Uterus (tissue), 4 donors: ENCODE measurements around the gene FAM227B. TPM values are rescaled to one million over a fixed set of nuclear protein-coding genes. Genes with fewer than 3 reads are reported as not detected.

Experiments
- DNase-seq, 2 donors: peaks; one replicate each; pipeline ENCODE4 v3.0.0-alpha.2; 2019 to 2020
- H3K27ac ChIP-seq, 2 donors: fragments of 200-600 bp; sonication (generic); 1 replicate in 1 of 2; 2 replicates in 1 of 2; pipeline ENCODE4 v1.5.1; 2016 to 2018
- H3K27me3 ChIP-seq, 2 donors: fragments of 200-600 bp; sonication (generic); one replicate each; pipeline ENCODE4 v1.5.1; 2018 to 2019; ENCODE audit warnings: control low read depth in 1 of 2
- H3K36me3 ChIP-seq, 2 donors: fragments of 200-600 bp; sonication (generic); one replicate each; pipeline ENCODE4 v1.5.1; 2019; ENCODE audit warnings: control low read depth in 1 of 2
- H3K4me1 ChIP-seq, 2 donors: fragments of 200-600 bp; sonication (generic); one replicate each; pipeline ENCODE4 v1.5.1; 2018 to 2019; ENCODE audit warnings: control low read depth in 1 of 2
- H3K4me3 ChIP-seq, 2 donors: fragments of 200-600 bp; sonication (generic); 1 replicate in 1 of 2; 2 replicates in 1 of 2; pipeline ENCODE4 v1.5.1; 2018 to 2019; ENCODE audit warnings: mild to moderate bottlenecking in 1 of 2
- H3K9me3 ChIP-seq, 2 donors: fragments of 200-600 bp; sonication (generic); one replicate each; pipeline ENCODE4 v1.5.1; 2019; ENCODE audit warnings: control low read depth in 1 of 2
- POLR2A ChIP-seq, 2 donors: fragments of 450-650 bp; IDR thresholded peaks; one replicate each; pipeline ENCODE4 v1.6.1; 2016; ENCODE audit warnings: antibody characterized with exemption in 2 of 2, mild to moderate bottlenecking in 1 of 2, moderate library complexity in 1 of 2
- intact Hi-C: fragments of 100-400 bp; cut with DNase I; formaldehyde crosslinking; loops from one replicate; pipeline ENCODE4 v1.15.1; 2023; ENCODE audit warnings: low total_unique reads
- total RNA-seq, 4 donors: library from RNA; depleted of rRNA in 3 of 4; stranded (reverse); fragments of >200 nt in 3 of 4; gene quantifications; one replicate each; pipeline versions ENCODE4 v1.1.0 to v1.2.4, GENCODE V29; 2014 to 2023
- TF ChIP-seq, protein P1 (sequence below), 4 experiments: fragments of 200-600 bp in 2 of 4; fragments of 450-650 bp in 2 of 4; sonication (generic) in 2 of 4; IDR thresholded peaks; one replicate each; pipeline ENCODE4 v1.5.1; 2016 to 2019; ENCODE audit warnings: antibody characterized with exemption in 4 of 4, mild to moderate bottlenecking in 2 of 4, moderate library complexity in 1 of 4
- donor health status: DM: yes; HTN: yes; CAD: no.

The FAM227B gene
- total RNA-seq, 4 donors from 2014 or later = 2.6 to 15.7 (median 9.9) TPM

GRCh38 chr15:49418811-49419210 is 201.8 kb downstream of the FAM227B start:
- H3K9me3 ChIP-seq = no peaks in the 10 kb centered on the region
- H3K27me3 ChIP-seq = no peaks in the 10 kb centered on the region
- H3K36me3 ChIP-seq = no peaks in the 10 kb centered on the region
- TF ChIP-seq, protein P1, sequence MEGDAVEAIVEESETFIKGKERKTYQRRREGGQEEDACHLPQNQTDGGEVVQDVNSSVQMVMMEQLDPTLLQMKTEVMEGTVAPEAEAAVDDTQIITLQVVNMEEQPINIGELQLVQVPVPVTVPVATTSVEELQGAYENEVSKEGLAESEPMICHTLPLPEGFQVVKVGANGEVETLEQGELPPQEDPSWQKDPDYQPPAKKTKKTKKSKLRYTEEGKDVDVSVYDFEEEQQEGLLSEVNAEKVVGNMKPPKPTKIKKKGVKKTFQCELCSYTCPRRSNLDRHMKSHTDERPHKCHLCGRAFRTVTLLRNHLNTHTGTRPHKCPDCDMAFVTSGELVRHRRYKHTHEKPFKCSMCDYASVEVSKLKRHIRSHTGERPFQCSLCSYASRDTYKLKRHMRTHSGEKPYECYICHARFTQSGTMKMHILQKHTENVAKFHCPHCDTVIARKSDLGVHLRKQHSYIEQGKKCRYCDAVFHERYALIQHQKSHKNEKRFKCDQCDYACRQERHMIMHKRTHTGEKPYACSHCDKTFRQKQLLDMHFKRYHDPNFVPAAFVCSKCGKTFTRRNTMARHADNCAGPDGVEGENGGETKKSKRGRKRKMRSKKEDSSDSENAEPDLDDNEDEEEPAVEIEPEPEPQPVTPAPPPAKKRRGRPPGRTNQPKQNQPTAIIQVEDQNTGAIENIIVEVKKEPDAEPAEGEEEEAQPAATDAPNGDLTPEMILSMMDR (IDR thresholded peaks at IDR 0.05) = no peak
- TF ChIP-seq POLR2A (IDR thresholded peaks at IDR 0.05) = no peak
- H3K4me1 ChIP-seq = no peaks in the 10 kb centered on the region
- no peak overlapping the region for H3K27ac ChIP-seq
- no peak for DNase-seq
- no peak overlapping the region for H3K4me3 ChIP-seq
- intact Hi-C loops = loop anchor here (10.0 kb wide), 1 partner anchor 174 kb away; no protein-coding TSS in a partner anchor

GRCh38 chr15:49415638-49416037 is 205.0 kb downstream of the FAM227B start:
- TF ChIP-seq, protein P1 (IDR thresholded peaks at IDR 0.05) = no peak
- no peak for DNase-seq
- H3K9me3 ChIP-seq = no peaks in the 10 kb centered on the region
- H3K4me1 ChIP-seq = no peaks in the 10 kb centered on the region
- H3K27ac ChIP-seq = no peak overlapping the region
- no peaks in the 10 kb centered on the region for H3K27me3 ChIP-seq
- H3K4me3 ChIP-seq = no peak overlapping the region
- H3K36me3 ChIP-seq = no peaks in the 10 kb centered on the region
- intact Hi-C loops = loop anchor here (10.0 kb wide), 1 partner anchor 171 kb away; no protein-coding TSS in a partner anchor

GRCh38 chr15:49415149-49415548 is 205.5 kb downstream of the FAM227B start:
- DNase-seq = no peak
- H3K4me3 ChIP-seq = no peak overlapping the region
- H3K4me1 ChIP-seq = no peaks in the 10 kb centered on the region
- intact Hi-C loops = loop anchor here (10.0 kb wide), 1 partner anchor 170 kb away; no protein-coding TSS in a partner anchor
- H3K27me3 ChIP-seq = no peaks in the 10 kb centered on the region
- H3K36me3 ChIP-seq = no peaks in the 10 kb centered on the region
- no peaks in the 10 kb centered on the region for H3K9me3 ChIP-seq
- TF ChIP-seq, protein P1 (IDR thresholded peaks at IDR 0.05) = no peak
- no peak for TF ChIP-seq POLR2A (IDR thresholded peaks at IDR 0.05)
- H3K27ac ChIP-seq = no peak overlapping the region

DNA sequence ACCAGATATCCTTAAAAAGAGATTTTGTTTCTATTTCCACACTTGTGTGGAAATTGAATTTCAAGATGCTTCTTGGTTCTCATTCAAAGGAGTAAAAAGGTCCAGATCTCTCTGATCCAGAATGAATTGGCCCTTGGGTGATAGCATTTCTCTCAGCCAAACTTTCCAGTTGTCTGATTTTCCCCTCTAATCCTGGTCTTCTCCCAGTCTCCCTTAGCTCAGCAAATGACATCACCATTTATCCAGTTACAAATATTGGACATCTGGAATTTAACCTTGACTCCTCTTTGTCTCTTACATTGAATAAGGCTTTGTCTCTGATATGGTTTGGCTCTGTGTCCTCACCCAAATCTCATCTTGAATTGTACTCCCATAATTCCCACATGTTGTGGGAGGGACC is 207.8 kb downstream of the FAM227B start:
- Histone ChIP-seq H3K4me1 (no peaks in the 10 kb centered on the region), H3K36me3 (no peaks in the 10 kb centered on the region), H3K27me3 (no peaks in the 10 kb centered on the region), H3K4me3 (no peak overlapping the region), H3K9me3 (no peaks in the 10 kb centered on the region), H3K27ac (no peak overlapping the region)
- intact Hi-C loops = loop anchor here (10.0 kb wide), 1 partner anchor 168 kb away; no protein-coding TSS in a partner anchor
- TF ChIP-seq, protein P1 (IDR thresholded peaks at IDR 0.05) = no peak
- TF ChIP-seq POLR2A (IDR thresholded peaks at IDR 0.05) = no peak
- no peak for DNase-seq

DNA sequence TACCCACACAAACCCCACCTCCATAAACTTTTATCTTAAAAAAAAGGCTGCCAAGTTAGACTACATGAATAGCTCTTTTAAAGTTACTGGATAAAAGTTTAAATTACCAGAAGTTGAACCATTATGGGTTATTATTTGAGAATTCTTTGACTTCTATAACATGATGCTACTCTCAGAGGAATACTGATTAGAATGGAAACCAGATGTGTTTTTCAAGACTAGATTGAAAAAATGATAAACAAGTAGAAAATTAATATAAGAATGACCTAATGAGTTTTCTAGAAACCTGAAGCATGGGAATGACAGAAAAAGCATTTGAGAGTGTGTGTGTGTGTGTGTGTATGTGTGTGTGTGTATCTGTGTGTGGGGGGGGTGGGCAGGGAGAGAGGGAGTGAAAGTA is 210.0 kb downstream of the FAM227B start:
- intact Hi-C loops = loop anchor here (10.0 kb wide), 1 partner anchor 166 kb away; no protein-coding TSS in a partner anchor
- no peaks in the 10 kb centered on the region for H3K4me1 ChIP-seq
- no peaks in the 10 kb centered on the region for H3K36me3 ChIP-seq
- no peak overlapping the region for H3K27ac ChIP-seq
- DNase-seq = no peak
- no peak overlapping the region for H3K4me3 ChIP-seq
- H3K9me3 ChIP-seq = no peaks in the 10 kb centered on the region
- no peaks in the 10 kb centered on the region for H3K27me3 ChIP-seq
- TF ChIP-seq, protein P1 (IDR thresholded peaks at IDR 0.05) = no peak
- no peak for TF ChIP-seq POLR2A (IDR thresholded peaks at IDR 0.05)
